ENCODE results near the gene CCL13.

Gene CCL13

GRCh38 chr17:34363183-34363661 is 6.9 kb downstream of the CCL13 start, which contains the start of gene CCL1:
Gene CCL1, minus strand, starts transcription at chr17:34363233. Its CDS starts 72 bp downstream, at chr17:34363161.
- DNase-seq (ENCODE audit: low read depth): no peak

- no peak for DNase-seq (ENCODE audit: low read depth)
Observed at GRCh38 chr17:34364751-34365150, 8.5 kb downstream of the CCL13 start.

- DNase-seq (ENCODE audit: low read depth): no peak
Observed at GRCh38 chr17:34365340-34365739, 9.1 kb downstream of the CCL13 start.

GRCh38 chr17:34366010-34366409 is 9.7 kb downstream of the CCL13 start:
- DNase-seq (ENCODE audit: low read depth): no peak

- no peak for DNase-seq (ENCODE audit: low read depth)
Observed at GRCh38 chr17:34366529-34367107, 10.3 kb downstream of the CCL13 start.

- DNase-seq (ENCODE audit: low read depth): no peak
Observed at GRCh38 chr17:34367486-34368195, 11.4 kb downstream of the CCL13 start.

GRCh38 chr17:34368196-34368945 is 12.1 kb downstream of the CCL13 start:
- DNase-seq (ENCODE audit: low read depth): no peak

GRCh38 chr17:34368946-34369500 is 12.7 kb downstream of the CCL13 start:
- no peak for DNase-seq (ENCODE audit: low read depth)

GRCh38 chr17:34369571-34369970 is 13.3 kb downstream of the CCL13 start:
- no peak for DNase-seq (ENCODE audit: low read depth)

GRCh38 chr17:34370376-34370996 is 14.2 kb downstream of the CCL13 start:
- DNase-seq (ENCODE audit: low read depth): no peak

GRCh38 chr17:34370997-34371395 is 14.7 kb downstream of the CCL13 start:
- DNase-seq (ENCODE audit: low read depth): peak; percentile 57

- DNase-seq (ENCODE audit: low read depth): no peak
Observed at GRCh38 chr17:34371405-34372100, 15.3 kb downstream of the CCL13 start.

GRCh38 chr17:34374457-34374856 is 18.2 kb downstream of the CCL13 start:
- DNase-seq (ENCODE audit: low read depth): no peak

- no peak for DNase-seq (ENCODE audit: low read depth)
Observed at GRCh38 chr17:34375426-34375997, 19.2 kb downstream of the CCL13 start.

GRCh38 chr17:34377078-34377823 is 21.0 kb downstream of the CCL13 start:
- DNase-seq (ENCODE audit: low read depth): no peak

GRCh38 chr17:34378664-34379101 is 22.4 kb downstream of the CCL13 start:
- DNase-seq (ENCODE audit: low read depth): no peak

- peak; percentile 11 for DNase-seq (ENCODE audit: low read depth)
Observed at GRCh38 chr17:34379868-34380267, 23.6 kb downstream of the CCL13 start.

GRCh38 chr17:34382621-34383124 is 26.4 kb downstream of the CCL13 start:
- no peak for DNase-seq (ENCODE audit: low read depth)

- DNase-seq (ENCODE audit: low read depth): no peak
Observed at GRCh38 chr17:34383216-34383615, 26.9 kb downstream of the CCL13 start.

- no peak for DNase-seq (ENCODE audit: low read depth)
Observed at GRCh38 chr17:34384271-34384670, 28.0 kb downstream of the CCL13 start.
